Uterus (tissue), 4 donors: ENCODE data around the gene IRX5. TPM values are rescaled to one million over a fixed set of nuclear protein-coding genes. Genes with fewer than 3 reads are reported as not detected.

Experiments used
- DNase-seq, 2 donors: peaks; one replicate each; pipeline ENCODE4 v3.0.0-alpha.2; 2019 to 2020
- H3K27ac ChIP-seq, 2 donors: fragments of 200-600 bp; sonication (generic); 1 replicate in 1 of 2; 2 replicates in 1 of 2; pipeline ENCODE4 v1.5.1; 2016 to 2018
- H3K27me3 ChIP-seq, 2 donors: fragments of 200-600 bp; sonication (generic); one replicate each; pipeline ENCODE4 v1.5.1; 2018 to 2019; ENCODE audit warnings: control low read depth in 1 of 2
- H3K36me3 ChIP-seq, 2 donors: fragments of 200-600 bp; sonication (generic); one replicate each; pipeline ENCODE4 v1.5.1; 2019; ENCODE audit warnings: control low read depth in 1 of 2
- H3K4me1 ChIP-seq, 2 donors: fragments of 200-600 bp; sonication (generic); one replicate each; pipeline ENCODE4 v1.5.1; 2018 to 2019; ENCODE audit warnings: control low read depth in 1 of 2
- H3K4me3 ChIP-seq, 2 donors: fragments of 200-600 bp; sonication (generic); 1 replicate in 1 of 2; 2 replicates in 1 of 2; pipeline ENCODE4 v1.5.1; 2018 to 2019; ENCODE audit warnings: mild to moderate bottlenecking in 1 of 2
- H3K9me3 ChIP-seq, 2 donors: fragments of 200-600 bp; sonication (generic); one replicate each; pipeline ENCODE4 v1.5.1; 2019; ENCODE audit warnings: control low read depth in 1 of 2
- POLR2A ChIP-seq, 2 donors: fragments of 450-650 bp; IDR thresholded peaks; one replicate each; pipeline ENCODE4 v1.6.1; 2016; ENCODE audit warnings: antibody characterized with exemption in 2 of 2, mild to moderate bottlenecking in 1 of 2, moderate library complexity in 1 of 2
- intact Hi-C: fragments of 100-400 bp; cut with DNase I; formaldehyde crosslinking; loops from one replicate; pipeline ENCODE4 v1.15.1; 2023; ENCODE audit warnings: low total_unique reads
- total RNA-seq, 4 donors: library from RNA; depleted of rRNA in 3 of 4; stranded (reverse); fragments of >200 nt in 3 of 4; gene quantifications; one replicate each; pipeline versions ENCODE4 v1.1.0 to v1.2.4, GENCODE V29; 2014 to 2023
- TF ChIP-seq, protein P1 (sequence below), 4 experiments: fragments of 200-600 bp in 2 of 4; fragments of 450-650 bp in 2 of 4; sonication (generic) in 2 of 4; IDR thresholded peaks; one replicate each; pipeline ENCODE4 v1.5.1; 2016 to 2019; ENCODE audit warnings: antibody characterized with exemption in 4 of 4, mild to moderate bottlenecking in 2 of 4, moderate library complexity in 1 of 4
- donor health status: DM: yes; HTN: yes; CAD: no.

The IRX5 gene
- total RNA-seq, result under 1 TPM in 2 of 4 donors, not detected in 2; 0.49 to 0.62 TPM

DNA sequence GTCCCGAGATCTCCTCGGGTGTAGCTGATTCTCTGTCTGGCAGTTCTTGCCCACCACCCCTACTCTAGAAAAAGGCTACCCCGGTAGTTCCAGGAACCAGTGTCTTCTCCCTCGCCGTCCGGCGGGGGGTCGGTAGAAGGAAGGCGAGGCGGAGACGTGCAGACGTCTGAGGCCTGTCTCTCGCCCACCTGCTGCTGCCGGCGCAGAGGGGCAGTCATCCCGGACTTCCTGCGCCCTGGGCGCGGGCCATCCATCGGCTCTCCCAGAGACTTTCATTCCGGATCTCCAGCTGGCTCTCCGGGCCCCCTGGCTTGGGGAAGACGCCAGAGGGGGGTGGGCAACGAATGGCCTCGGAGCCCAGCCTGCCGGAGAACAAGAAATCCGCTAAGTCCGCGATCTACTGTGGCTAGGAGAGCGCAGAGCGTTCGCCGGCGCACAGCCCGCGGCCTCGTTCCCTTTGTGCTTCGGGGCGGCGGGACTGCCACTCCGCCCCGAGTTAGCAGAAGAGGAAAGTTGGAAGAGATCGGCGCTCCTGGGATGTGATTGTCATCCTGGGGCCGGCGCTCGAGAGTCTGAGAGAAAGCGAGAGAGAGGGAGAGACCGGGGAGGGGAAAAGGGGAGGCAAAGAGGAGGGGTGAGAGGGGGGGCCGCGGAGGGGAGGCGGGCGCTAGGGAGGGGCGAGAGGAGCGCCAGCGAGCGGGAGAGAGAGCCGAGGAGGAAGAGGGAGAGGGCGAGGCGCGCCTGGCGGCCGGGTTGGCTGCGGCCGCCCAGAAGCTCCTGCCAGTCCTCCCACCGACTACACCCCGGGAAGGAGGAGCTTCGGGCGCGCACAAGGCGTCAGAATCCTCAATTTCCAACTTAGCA is at the start of gene IRX5:
Gene IRX5 (plus strand): TSS at position 861 of the 864 bp plus-strand sequence. CDS start 334 bp downstream, outside the sequence.
- peak; percentile 79 to 84 for DNase-seq
- H3K36me3 ChIP-seq, result no peaks in the 10 kb centered on the region
- H3K27me3 ChIP-seq, result peaks cover 14 to 63% of the 10 kb centered on the region in 2 donors
- peak within 1 kb of the TSS; percentile 54 to 78 for H3K27ac ChIP-seq
- intact Hi-C loops, result no loop called here
- H3K4me1 ChIP-seq, result no peaks in the 10 kb centered on the region
- H3K4me3 ChIP-seq, result peak within 1 kb of the TSS; percentile 37 to 70
- no peaks in the 10 kb centered on the region for H3K9me3 ChIP-seq
- peak in 1 of 2 donors; percentile 10 for TF ChIP-seq POLR2A (IDR thresholded peaks at IDR 0.05)
- TF ChIP-seq, protein P1, sequence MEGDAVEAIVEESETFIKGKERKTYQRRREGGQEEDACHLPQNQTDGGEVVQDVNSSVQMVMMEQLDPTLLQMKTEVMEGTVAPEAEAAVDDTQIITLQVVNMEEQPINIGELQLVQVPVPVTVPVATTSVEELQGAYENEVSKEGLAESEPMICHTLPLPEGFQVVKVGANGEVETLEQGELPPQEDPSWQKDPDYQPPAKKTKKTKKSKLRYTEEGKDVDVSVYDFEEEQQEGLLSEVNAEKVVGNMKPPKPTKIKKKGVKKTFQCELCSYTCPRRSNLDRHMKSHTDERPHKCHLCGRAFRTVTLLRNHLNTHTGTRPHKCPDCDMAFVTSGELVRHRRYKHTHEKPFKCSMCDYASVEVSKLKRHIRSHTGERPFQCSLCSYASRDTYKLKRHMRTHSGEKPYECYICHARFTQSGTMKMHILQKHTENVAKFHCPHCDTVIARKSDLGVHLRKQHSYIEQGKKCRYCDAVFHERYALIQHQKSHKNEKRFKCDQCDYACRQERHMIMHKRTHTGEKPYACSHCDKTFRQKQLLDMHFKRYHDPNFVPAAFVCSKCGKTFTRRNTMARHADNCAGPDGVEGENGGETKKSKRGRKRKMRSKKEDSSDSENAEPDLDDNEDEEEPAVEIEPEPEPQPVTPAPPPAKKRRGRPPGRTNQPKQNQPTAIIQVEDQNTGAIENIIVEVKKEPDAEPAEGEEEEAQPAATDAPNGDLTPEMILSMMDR (IDR thresholded peaks at IDR 0.05), result peak in 1 of 4 experiments; percentile 41

DNA sequence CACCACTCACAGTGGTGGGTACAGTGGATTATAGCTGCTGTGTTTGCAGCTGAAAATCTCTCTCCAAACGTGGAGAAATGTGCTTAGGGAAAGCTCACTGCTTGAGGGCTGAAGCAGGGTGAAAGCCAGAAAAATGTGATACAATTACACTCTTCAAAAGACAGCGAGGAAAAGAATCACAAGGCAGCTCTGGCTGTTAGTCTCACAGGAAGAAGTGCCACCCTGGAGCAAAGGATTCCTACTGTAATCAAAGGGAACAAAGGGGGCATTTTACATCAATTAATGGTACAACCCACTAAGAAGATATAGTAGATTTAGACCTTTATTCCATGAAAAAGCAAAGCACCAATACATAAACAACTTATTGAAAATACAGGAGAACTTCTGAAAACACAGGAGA is 48.1 kb upstream of the IRX5 start:
- H3K27ac ChIP-seq, result no peak overlapping the region
- no peak overlapping the region for H3K4me3 ChIP-seq
- DNase-seq, result no peak
- no peaks in the 10 kb centered on the region for H3K9me3 ChIP-seq
- TF ChIP-seq POLR2A (IDR thresholded peaks at IDR 0.05), result no peak
- TF ChIP-seq, protein P1 (IDR thresholded peaks at IDR 0.05), result no peak
- no peaks in the 10 kb centered on the region for H3K4me1 ChIP-seq
- H3K27me3 ChIP-seq, result no peaks in the 10 kb centered on the region
- intact Hi-C loops, result no loop called here
- H3K36me3 ChIP-seq, result no peaks in the 10 kb centered on the region

DNA sequence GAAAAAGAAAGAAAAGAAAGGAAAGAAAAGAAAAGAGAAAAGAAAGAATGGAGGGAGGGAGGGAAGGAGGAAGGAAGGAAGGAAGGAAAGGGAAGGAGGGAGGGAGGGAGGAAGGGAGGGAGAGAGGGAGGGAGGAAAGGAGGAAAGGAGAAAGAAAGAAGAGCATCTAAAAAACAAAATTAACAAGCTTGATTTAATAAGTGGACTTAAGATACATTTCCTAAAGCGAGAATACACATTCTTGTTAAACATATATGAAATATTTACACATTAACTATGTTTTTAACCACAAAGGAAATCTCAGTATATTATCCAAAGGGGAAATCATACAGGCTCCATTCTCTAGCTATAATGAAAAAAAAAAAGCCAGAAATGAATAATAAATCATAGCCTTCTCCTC is 47.3 kb upstream of the IRX5 start:
- H3K27ac ChIP-seq, result no peak overlapping the region
- intact Hi-C loops, result no loop called here

DNA sequence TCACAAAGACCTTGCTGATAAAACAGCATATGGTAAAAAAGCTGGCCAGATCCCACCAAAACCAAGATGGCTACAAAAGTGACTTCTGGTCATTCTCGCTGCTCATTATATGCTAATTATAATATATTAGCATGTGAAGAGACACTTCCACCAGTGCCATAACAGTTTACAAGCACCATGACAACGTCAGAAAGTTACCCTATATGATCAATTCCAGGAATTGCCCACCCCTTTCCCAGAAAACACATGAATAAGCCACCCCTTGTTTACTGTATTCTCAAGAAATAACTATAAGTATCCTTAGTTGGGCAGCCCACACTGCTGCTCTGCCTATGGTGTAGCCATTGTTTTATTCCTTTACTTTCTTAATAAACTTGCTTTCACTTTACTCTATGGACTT is 44.6 kb upstream of the IRX5 start:
- TF ChIP-seq, protein P1 (IDR thresholded peaks at IDR 0.05), result no peak
- TF ChIP-seq POLR2A (IDR thresholded peaks at IDR 0.05), result no peak
- Histone ChIP-seq H3K9me3 (no peaks in the 10 kb centered on the region), H3K36me3 (no peaks in the 10 kb centered on the region), H3K4me3 (no peak overlapping the region), H3K27me3 (no peaks in the 10 kb centered on the region), H3K27ac (no peak overlapping the region), H3K4me1 (no peaks in the 10 kb centered on the region)
- intact Hi-C loops, result no loop called here
- DNase-seq, result no peak

More for the DNA sequence above, 47.3 kb upstream of the IRX5 start:
- DNase-seq, result no peak
- Histone ChIP-seq H3K36me3 (no peaks in the 10 kb centered on the region), H3K4me1 (no peaks in the 10 kb centered on the region), H3K4me3 (no peak overlapping the region), H3K27me3 (no peaks in the 10 kb centered on the region), H3K9me3 (no peaks in the 10 kb centered on the region)
- no peak for TF ChIP-seq POLR2A (IDR thresholded peaks at IDR 0.05)
- TF ChIP-seq, protein P1 (IDR thresholded peaks at IDR 0.05), result no peak

DNA sequence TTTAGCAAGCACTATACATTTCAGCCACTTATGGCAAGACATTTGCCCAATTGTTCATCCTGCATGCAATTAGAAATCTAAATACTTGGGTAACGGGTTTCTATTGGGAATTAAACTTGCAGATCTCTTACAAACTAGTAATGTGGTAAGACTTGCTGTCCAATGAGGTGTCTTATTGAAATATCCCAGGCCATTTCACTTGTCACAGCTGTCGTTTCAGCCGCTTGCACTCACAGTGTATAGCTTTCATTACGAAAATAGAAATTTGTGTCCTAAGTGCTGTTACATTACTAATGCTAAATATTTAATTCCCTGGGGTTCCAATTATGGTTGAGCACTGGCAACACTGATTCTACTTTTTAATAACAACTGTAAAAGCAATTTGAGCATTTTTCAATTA is 40.3 kb upstream of the IRX5 start:
- no peak for DNase-seq
- intact Hi-C loops, result no loop called here
- H3K27me3 ChIP-seq, result no peaks in the 10 kb centered on the region
- no peaks in the 10 kb centered on the region for H3K36me3 ChIP-seq
- H3K27ac ChIP-seq, result no peak overlapping the region
- no peaks in the 10 kb centered on the region for H3K9me3 ChIP-seq
- TF ChIP-seq, protein P1 (IDR thresholded peaks at IDR 0.05), result no peak
- TF ChIP-seq POLR2A (IDR thresholded peaks at IDR 0.05), result no peak
- H3K4me3 ChIP-seq, result no peak overlapping the region
- no peaks in the 10 kb centered on the region for H3K4me1 ChIP-seq
